SK-N-SH treated with all-trans-retinoic acid at 6 μM for 48 hours (cell line): ENCODE measurements around the gene SARDH.
"Not testable (repeated sequence)": the region's sequence is repeated elsewhere in the genome, so short reads cannot be mapped to it uniquely, and the experiment has no call there.

Source experiments
- BACH2 ChIP-seq: fragments of 250-450 bp; sonication (Bioruptor Pico); IDR thresholded peaks from 2 replicates; pipeline ENCODE4 v1.9.0; 2021; ENCODE audit warnings: mild to moderate bottlenecking, borderline replicate concordance
- CSDC2 ChIP-seq: fragments of 250-450 bp; sonication (Bioruptor Pico); IDR thresholded peaks from 2 replicates; pipeline ENCODE4 v1.5.0; 2020; ENCODE audit warnings: mild to moderate bottlenecking, moderate library complexity
- ESRRG ChIP-seq: fragments of 250-450 bp; sonication (Bioruptor Pico); IDR thresholded peaks from 2 replicates; pipeline ENCODE4 v1.6.1; 2021; ENCODE audit warnings: mild to moderate bottlenecking
- ISL1 ChIP-seq: fragments of 250-450 bp; sonication (Bioruptor Pico); IDR thresholded peaks from 2 replicates; pipeline ENCODE4 v2.1.2; 2022; ENCODE audit warnings: mild to moderate bottlenecking, moderate library complexity
- OSR1 ChIP-seq: fragments of 250-450 bp; sonication (Bioruptor Pico); IDR thresholded peaks from 2 replicates; pipeline ENCODE4 v1.8.0; 2022; ENCODE audit warnings: moderate library complexity, mild to moderate bottlenecking, inconsistent platforms
- POU6F1 ChIP-seq: fragments of 250-450 bp; sonication (Bioruptor Pico); IDR thresholded peaks from 2 replicates; pipeline ENCODE4 v1.8.0; 2021; ENCODE audit warnings: low read depth, mild to moderate bottlenecking, moderate library complexity, borderline replicate concordance
- RARB ChIP-seq: fragments of 250-450 bp; sonication (Bioruptor Pico); IDR thresholded peaks from 2 replicates; pipeline ENCODE4 v1.8.0; 2021; ENCODE audit warnings: mild to moderate bottlenecking, moderate library complexity
- SNAI2 ChIP-seq: fragments of 250-450 bp; sonication (Bioruptor Pico); IDR thresholded peaks from 2 replicates; pipeline ENCODE4 v1.5.0; 2020; ENCODE audit warnings: mild to moderate bottlenecking, moderate library complexity
- TCF4 ChIP-seq: fragments of 250-450 bp; sonication (Bioruptor Pico); IDR thresholded peaks from 2 replicates; pipeline ENCODE4 v1.8.0; 2021; ENCODE audit warnings: mild to moderate bottlenecking, moderate library complexity, borderline replicate concordance
- TOX ChIP-seq: fragments of 250-450 bp; sonication (Bioruptor Pico); IDR thresholded peaks from 2 replicates; pipeline ENCODE4 v1.8.0; 2021; ENCODE audit warnings: mild to moderate bottlenecking, moderate library complexity, borderline replicate concordance
- ZNF70 ChIP-seq: fragments of 450-650 bp; formaldehyde crosslinking; IDR thresholded peaks from 2 replicates; pipeline ENCODE4 v1.5.0; 2020; ENCODE audit warnings: mild to moderate bottlenecking, moderate library complexity
- ZNF8 ChIP-seq: fragments of 450-650 bp; formaldehyde crosslinking; IDR thresholded peaks from 2 replicates; pipeline ENCODE4 v1.5.0; 2020; ENCODE audit warnings: mild to moderate bottlenecking, moderate library complexity
- TF ChIP-seq, protein P1 (sequence below): fragments of 250-450 bp; sonication (Bioruptor Pico); IDR thresholded peaks from 2 replicates; pipeline ENCODE4 v1.5.1; 2020; ENCODE audit warnings: low read depth, mild to moderate bottlenecking, moderate library complexity
- TF ChIP-seq, protein P2 (sequence below): fragments of 250-450 bp; sonication (Bioruptor Pico); IDR thresholded peaks from 2 replicates; pipeline ENCODE4 v1.8.0; 2020; ENCODE audit warnings: mild to moderate bottlenecking, moderate library complexity, borderline replicate concordance

DNA sequence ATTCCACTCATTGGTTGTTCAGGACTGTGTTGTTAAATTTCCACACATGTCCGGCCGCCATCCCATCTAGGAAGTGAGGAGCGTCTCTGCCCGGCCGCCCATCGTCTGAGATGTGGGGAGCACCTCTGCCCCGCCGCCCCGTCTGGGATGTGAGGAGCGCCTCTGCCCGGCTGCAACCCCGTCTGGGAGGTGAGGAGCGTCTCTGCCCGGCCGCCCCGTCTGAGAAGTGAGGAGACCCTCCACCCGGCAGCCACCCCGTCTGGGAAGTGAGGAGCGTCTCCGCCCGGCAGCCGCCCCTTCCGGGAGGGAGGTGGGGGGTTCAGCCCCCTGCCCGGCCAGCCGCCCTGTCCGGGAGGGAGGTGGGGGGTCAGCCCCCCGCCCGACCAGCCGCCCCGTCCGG is 6.4 kb upstream of the SARDH start:
- not testable (repeated sequence) for TF ChIP-seq TOX; ZNF70 (CRISPR knock-in tag); ISL1 (CRISPR knock-in tag); ESRRG (CRISPR knock-in tag); CSDC2 (CRISPR knock-in tag); TCF4; RARB (CRISPR knock-in tag); ZNF8 (CRISPR knock-in tag); OSR1 (CRISPR knock-in tag); SNAI2; BACH2; POU6F1
- TF ChIP-seq, protein P1, sequence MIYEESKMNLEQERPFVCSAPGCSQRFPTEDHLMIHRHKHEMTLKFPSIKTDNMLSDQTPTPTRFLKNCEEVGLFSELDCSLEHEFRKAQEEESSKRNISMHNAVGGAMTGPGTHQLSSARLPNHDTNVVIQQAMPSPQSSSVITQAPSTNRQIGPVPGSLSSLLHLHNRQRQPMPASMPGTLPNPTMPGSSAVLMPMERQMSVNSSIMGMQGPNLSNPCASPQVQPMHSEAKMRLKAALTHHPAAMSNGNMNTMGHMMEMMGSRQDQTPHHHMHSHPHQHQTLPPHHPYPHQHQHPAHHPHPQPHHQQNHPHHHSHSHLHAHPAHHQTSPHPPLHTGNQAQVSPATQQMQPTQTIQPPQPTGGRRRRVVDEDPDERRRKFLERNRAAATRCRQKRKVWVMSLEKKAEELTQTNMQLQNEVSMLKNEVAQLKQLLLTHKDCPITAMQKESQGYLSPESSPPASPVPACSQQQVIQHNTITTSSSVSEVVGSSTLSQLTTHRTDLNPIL (CRISPR knock-in tag): not testable (repeated sequence)
- TF ChIP-seq, protein P2, sequence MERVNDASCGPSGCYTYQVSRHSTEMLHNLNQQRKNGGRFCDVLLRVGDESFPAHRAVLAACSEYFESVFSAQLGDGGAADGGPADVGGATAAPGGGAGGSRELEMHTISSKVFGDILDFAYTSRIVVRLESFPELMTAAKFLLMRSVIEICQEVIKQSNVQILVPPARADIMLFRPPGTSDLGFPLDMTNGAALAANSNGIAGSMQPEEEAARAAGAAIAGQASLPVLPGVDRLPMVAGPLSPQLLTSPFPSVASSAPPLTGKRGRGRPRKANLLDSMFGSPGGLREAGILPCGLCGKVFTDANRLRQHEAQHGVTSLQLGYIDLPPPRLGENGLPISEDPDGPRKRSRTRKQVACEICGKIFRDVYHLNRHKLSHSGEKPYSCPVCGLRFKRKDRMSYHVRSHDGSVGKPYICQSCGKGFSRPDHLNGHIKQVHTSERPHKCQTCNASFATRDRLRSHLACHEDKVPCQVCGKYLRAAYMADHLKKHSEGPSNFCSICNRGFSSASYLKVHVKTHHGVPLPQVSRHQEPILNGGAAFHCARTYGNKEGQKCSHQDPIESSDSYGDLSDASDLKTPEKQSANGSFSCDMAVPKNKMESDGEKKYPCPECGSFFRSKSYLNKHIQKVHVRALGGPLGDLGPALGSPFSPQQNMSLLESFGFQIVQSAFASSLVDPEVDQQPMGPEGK (CRISPR knock-in tag): not testable (repeated sequence)
